AG04449 (cell line): ENCODE results near the gene CARD11.

ENCODE experiments used
- CTCF ChIA-PET: fragments of 350-600 bp; formaldehyde crosslinking; extraction: SDS; loops from one replicate; lab custom pipeline; 2021; ENCODE audit warnings: antibody characterized with exemption; lab: Yijun Ruan, JAX
- POLR2A ChIA-PET: fragments of 400-600, 350-600 bp; formaldehyde crosslinking; extraction: SDS; loops from one replicate; lab custom pipeline; 2020; ENCODE audit warnings: antibody characterized with exemption, inconsistent platforms; lab: Yijun Ruan, JAX
- DNase-seq: peaks from one replicate; pipeline ENCODE4 v3.0.0-alpha.2; 2010; ENCODE audit warnings: low read depth, low spot score
- H3K4me3 ChIP-seq: 2 replicates; pipeline ENCODE4 v1.5.1; 2011; ENCODE audit warnings: low read depth, mild to moderate bottlenecking, control low read depth, low read length
- TF ChIP-seq, protein P1 (sequence below): IDR thresholded peaks from one replicate; pipeline ENCODE4 v1.5.1; 2011; ENCODE audit warnings: mild to moderate bottlenecking, moderate library complexity, low read length, control low read depth, inconsistent platforms; ENCODE audit not compliant: insufficient read depth; ENCODE audit errors: missing control alignments

CARD11 gene

DNA sequence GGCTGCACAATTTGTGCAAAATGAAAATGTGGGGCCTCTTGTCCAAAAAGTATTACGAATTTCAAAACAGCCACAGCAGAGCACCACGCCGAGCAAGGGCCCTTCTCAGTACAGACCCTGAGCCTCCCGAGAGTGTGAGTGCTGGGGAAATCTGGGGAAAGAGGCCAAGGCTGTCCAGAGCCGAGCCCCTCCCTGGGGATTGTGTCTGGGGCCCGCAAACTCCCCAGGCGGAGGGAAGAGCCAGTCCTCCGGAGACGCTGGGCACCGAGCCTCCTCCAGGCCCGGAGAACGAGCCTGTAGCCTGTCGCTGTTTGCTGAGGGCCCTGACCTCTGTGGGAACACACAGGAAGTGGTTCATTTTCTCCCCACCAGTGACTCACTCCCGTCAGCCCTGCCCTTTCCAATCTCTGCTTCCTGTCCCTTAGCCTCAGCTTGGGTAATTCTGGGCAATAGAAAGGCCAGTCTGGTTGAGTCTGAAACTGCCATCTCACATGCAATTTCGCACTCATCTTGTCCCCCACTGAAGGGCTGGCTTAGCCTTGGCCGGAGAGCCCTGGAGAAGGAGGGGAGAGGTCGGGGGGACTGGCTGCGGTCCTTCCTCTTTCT, 180.1 kb downstream of the CARD11 start:
- POLR2A ChIA-PET = interaction anchor here (0.7 kb wide), 1 partner anchor 79 kb away, joined by 3 read pairs; no protein-coding TSS in a partner anchor
- peak overlapping the region; percentile 25; the same call in 1 of the 2 replicates for H3K4me3 ChIP-seq
- TF ChIP-seq, protein P1, sequence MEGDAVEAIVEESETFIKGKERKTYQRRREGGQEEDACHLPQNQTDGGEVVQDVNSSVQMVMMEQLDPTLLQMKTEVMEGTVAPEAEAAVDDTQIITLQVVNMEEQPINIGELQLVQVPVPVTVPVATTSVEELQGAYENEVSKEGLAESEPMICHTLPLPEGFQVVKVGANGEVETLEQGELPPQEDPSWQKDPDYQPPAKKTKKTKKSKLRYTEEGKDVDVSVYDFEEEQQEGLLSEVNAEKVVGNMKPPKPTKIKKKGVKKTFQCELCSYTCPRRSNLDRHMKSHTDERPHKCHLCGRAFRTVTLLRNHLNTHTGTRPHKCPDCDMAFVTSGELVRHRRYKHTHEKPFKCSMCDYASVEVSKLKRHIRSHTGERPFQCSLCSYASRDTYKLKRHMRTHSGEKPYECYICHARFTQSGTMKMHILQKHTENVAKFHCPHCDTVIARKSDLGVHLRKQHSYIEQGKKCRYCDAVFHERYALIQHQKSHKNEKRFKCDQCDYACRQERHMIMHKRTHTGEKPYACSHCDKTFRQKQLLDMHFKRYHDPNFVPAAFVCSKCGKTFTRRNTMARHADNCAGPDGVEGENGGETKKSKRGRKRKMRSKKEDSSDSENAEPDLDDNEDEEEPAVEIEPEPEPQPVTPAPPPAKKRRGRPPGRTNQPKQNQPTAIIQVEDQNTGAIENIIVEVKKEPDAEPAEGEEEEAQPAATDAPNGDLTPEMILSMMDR = no peak
- CTCF ChIA-PET = interaction anchor here (0.8 to 5.3 kb wide), 10 partner anchors 11 to 1768 kb away, joined by 3 to 55 read pairs (median 12); no protein-coding TSS in a partner anchor
- peak; percentile 89 for DNase-seq

DNA sequence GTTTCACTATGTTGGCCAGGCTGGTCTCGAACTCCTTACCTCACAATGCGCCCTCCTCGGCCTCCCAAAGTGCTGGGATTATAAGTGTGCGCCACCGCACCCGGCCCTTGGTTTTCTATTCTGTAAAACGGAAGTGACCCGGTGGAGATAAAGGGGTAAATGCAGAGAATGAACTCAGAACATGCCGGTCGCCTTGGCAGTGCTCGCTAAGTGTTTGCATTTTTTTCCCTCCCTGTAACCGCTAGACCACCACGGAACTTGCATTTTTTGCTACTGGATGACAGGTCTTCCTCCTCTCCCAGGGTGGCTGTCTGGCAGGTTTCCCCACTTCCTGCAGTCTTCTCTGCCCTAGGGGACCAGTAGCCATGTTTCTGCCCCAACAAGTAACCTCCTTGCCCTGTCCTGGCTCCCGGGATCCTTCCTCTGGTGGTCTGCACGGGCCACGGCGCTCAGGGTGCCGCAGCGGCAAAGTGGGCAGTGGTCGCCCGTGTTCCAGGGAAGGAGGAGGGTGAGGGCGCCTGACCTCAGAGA, 180.8 kb downstream of the CARD11 start:
- H3K4me3 ChIP-seq = no peak overlapping the region
- ChIA-PET CTCF (no interaction called here), POLR2A (no interaction called here)
- no peak for DNase-seq
- TF ChIP-seq, protein P1 = no peak

DNA sequence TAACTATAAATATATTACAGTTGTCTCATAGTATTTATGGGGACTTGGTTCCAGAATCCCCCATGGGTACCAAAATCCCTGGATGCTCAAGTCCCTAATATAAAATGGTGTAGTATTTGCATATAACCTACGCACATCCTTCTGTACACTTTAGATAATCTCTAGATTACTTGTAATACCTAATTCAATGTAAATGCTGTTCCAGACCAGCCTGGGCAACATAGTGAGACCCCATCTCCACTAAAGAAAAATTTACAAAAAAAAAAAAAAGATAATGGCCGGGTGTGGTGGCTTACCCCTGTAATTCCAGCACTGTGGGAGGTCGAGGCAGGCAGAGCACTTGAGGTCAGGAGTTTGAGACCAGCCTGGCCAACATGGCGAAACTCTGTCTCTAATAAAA, 182.2 kb downstream of the CARD11 start:
- no peak overlapping the region for H3K4me3 ChIP-seq
- ChIA-PET POLR2A (no interaction called here), CTCF (no interaction called here)
- TF ChIP-seq, protein P1 = no peak
- DNase-seq = no peak

DNA sequence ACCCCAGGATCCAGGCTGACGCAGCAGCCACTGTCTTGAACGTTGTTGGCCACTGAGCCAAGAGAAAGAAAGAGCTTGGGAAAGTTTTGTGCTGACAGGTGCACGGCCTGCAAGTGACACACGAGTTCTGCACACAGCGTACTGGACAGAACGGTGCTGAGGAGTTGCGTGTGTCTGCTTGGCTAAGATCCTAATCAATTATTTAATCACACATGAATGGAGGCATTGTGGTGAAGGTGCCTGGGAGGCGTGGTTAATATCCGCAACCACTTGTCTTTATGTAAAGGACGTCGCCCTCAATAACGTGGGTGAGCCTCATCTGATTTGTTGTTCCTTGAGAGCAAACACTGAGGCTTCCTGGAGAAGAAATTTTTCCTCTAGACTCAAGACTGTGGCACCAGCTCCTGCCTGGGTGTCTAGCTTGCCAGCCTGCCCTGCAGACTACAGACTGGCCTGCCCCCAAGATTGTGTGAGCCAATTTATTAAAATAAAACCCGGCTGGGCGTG, 183.0 kb downstream of the CARD11 start:
- POLR2A ChIA-PET = interaction anchor here (0.7 kb wide), 1 partner anchor 1614 kb away, joined by 3 read pairs; no protein-coding TSS in a partner anchor
- DNase-seq = no peak
- TF ChIP-seq, protein P1 = no peak
- H3K4me3 ChIP-seq = no peak overlapping the region
- CTCF ChIA-PET = no interaction called here

DNA sequence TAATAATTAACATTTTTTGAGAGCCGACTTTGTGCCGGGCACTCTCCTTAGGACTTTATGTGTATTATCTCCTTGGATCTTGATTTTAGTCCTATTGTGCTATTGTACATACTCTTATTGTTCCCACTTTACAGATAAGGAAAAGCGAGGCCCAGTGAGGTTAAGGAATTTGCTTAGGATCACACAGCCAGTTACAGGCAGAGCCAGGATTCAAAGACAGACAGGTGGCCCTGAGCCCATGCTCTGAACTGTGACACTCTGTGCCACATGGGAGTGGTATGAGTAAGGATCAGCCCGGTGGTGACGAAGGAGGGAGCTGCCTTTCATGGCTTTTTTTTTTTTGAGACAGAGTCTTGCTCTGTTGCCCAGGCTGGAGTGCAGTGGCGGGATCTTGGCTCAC, 183.7 kb downstream of the CARD11 start:
- ChIA-PET POLR2A (no interaction called here), CTCF (no interaction called here)
- TF ChIP-seq, protein P1 = no peak
- H3K4me3 ChIP-seq = no peak overlapping the region
- DNase-seq = no peak

DNA sequence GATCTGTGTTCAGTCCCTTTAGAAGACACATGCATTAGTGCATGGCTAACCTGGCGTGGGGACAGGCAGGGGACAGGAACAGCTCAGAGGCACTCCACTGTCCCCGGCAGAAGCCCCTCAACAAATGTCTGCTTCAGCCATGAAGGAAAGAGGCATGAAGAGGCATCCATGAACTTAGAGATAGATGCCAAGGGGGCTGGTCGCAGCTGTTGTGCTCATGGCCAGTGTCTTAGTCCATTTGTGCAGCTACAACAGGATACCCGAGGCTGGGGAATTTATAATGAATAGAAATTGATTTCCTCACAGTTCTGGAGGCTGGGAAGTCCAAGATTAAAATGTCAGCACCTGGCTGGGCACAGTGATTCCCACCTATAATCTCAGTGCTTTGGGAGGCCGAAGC, 185.0 kb downstream of the CARD11 start:
- POLR2A ChIA-PET = no interaction called here
- CTCF ChIA-PET = no interaction called here
- no peak overlapping the region for H3K4me3 ChIP-seq
- no peak for DNase-seq
- TF ChIP-seq, protein P1 = no peak
